B cell (primary cell): ENCODE data around the gene MFSD2A. TPM values are rescaled to one million over a fixed set of nuclear protein-coding genes. Genes with fewer than 3 reads are reported as not detected.

Experiments
- ATAC-seq: fragments of 200-7000 bp; cut with Tn5 transposase; one replicate; pipeline ENCODE4 v1.10.0; 2021; ENCODE audit warnings: low read depth, mild to moderate bottlenecking, moderate number of reproducible peaks, moderate library complexity
- CTCF ChIA-PET: fragments of 350-600 bp; sonication (Branson Sonifier 250); formaldehyde crosslinking; loops from one replicate; lab custom pipeline; 2021; ENCODE audit warnings: antibody characterized with exemption, inconsistent platforms; lab: Charles Lee
- POLR2A ChIA-PET: fragments of 350-600 bp; sonication (Branson Sonifier 250); formaldehyde crosslinking; loops from one replicate; lab custom pipeline; 2021; ENCODE audit warnings: antibody characterized with exemption; lab: Charles Lee
- DNase-seq: peaks from one replicate; pipeline ENCODE4 v3.0.0; 2013
- H2AFZ ChIP-seq: 2 replicates; pipeline ENCODE4 v1.6.1; 2012; ENCODE audit warnings: mild to moderate bottlenecking, low read depth, low read length; ENCODE audit not compliant: insufficient read depth, poor library complexity, severe bottlenecking
- H3K27ac ChIP-seq, 2 donors: 1 replicate in 1 of 2; 2 replicates in 1 of 2; pipeline ENCODE4 v1.5.1; 2012 to 2013; ENCODE audit warnings: low read length in 2 of 2, mild to moderate bottlenecking in 2 of 2, moderate library complexity in 1 of 2
- H3K27me3 ChIP-seq, 4 experiments: fragments of 200-600 bp in 1 of 4; sonication (generic) in 1 of 4; replicated peaks in 1 of 4; 1 replicate in 2 of 4; 2 replicates in 2 of 4; pipeline versions ENCODE4 v1.6.1 to v1.7.0; 2013 to 2016; ENCODE audit warnings: low read length in 3 of 4, mild to moderate bottlenecking in 2 of 4, mixed read lengths in 1 of 4, moderate library complexity in 1 of 4; ENCODE audit not compliant: insufficient read depth in 4 of 4, control insufficient read depth in 3 of 4; ENCODE audit errors: control extremely low read depth in 1 of 4
- H3K36me3 ChIP-seq, 2 experiments: replicated peaks in 1 of 2; 1 replicate in 1 of 2; 2 replicates in 1 of 2; pipeline versions ENCODE4 v1.6.1 to v1.7.1; 2013; ENCODE audit warnings: low read length in 1 of 2; ENCODE audit not compliant: insufficient read depth in 2 of 2, control insufficient read depth in 1 of 2; ENCODE audit errors: control extremely low read depth in 1 of 2, extremely low read depth in 1 of 2
- H3K4me1 ChIP-seq, 2 donors: fragments of 200-600 bp in 1 of 2; sonication (generic) in 1 of 2; 1 replicate in 1 of 2; 2 replicates in 1 of 2; pipeline versions ENCODE4 v1.5.1 to v1.6.1; 2013 to 2017; ENCODE audit warnings: low read length in 2 of 2; ENCODE audit not compliant: control insufficient read depth in 2 of 2, insufficient read depth in 2 of 2
- H3K4me2 ChIP-seq: replicated peaks from 2 replicates; pipeline ENCODE3; 2012; ENCODE audit warnings: mild to moderate bottlenecking, low read depth, low read length; ENCODE audit not compliant: poor library complexity, severe bottlenecking
- H3K4me3 ChIP-seq, 5 experiments: fragments of 200-600 bp in 1 of 5; sonication (generic) in 1 of 5; 1 replicate in 3 of 5; 2 replicates in 2 of 5; pipeline versions ENCODE4 v1.5.1 to v1.7.0; 2011 to 2016; ENCODE audit warnings: low read length in 4 of 5, mild to moderate bottlenecking in 4 of 5, low read depth in 2 of 5, control low read depth in 1 of 5, moderate library complexity in 1 of 5; ENCODE audit not compliant: insufficient read depth in 1 of 5; ENCODE audit errors: control extremely low read depth in 1 of 5, extremely low read depth in 1 of 5
- H3K79me2 ChIP-seq: fragments of 200-600 bp; sonication (generic); one replicate; pipeline ENCODE4 v1.6.0; 2016; ENCODE audit warnings: low read length; ENCODE audit not compliant: control insufficient read depth, insufficient read depth
- H3K9ac ChIP-seq: fragments of 200-600 bp; sonication (generic); 2 replicates; pipeline ENCODE4 v1.6.1; 2017; ENCODE audit warnings: mild to moderate bottlenecking, low read length, moderate library complexity
- H3K9me3 ChIP-seq, 3 donors: one replicate each; pipeline versions ENCODE4 v1.6.1 to v1.7.1; 2013; ENCODE audit warnings: low read length in 2 of 3; ENCODE audit not compliant: control insufficient read depth in 2 of 3, insufficient read depth in 1 of 3; ENCODE audit errors: control extremely low read depth in 1 of 3
- H4K20me1 ChIP-seq: 2 replicates; pipeline ENCODE4 v1.6.0; 2012; ENCODE audit warnings: mild to moderate bottlenecking, low read length; ENCODE audit not compliant: insufficient read depth, control insufficient read depth, poor library complexity, severe bottlenecking
- H3K27ac Mint-ChIP-seq: one replicate; pipeline ENCODE4 v1.8.0; 2021; ENCODE audit warnings: mixed read lengths
- H3K27me3 Mint-ChIP-seq: one replicate; pipeline ENCODE4 v1.8.0; 2021; ENCODE audit warnings: mixed read lengths
- H3K4me1 Mint-ChIP-seq: one replicate; pipeline ENCODE4 v1.8.0; 2021; ENCODE audit warnings: mixed read lengths
- H3K4me3 Mint-ChIP-seq: one replicate; pipeline ENCODE4 v1.8.0; 2021; ENCODE audit warnings: mixed read lengths
- H3K9me3 Mint-ChIP-seq: one replicate; pipeline ENCODE4 v1.8.0; 2022; ENCODE audit warnings: mixed read lengths; ENCODE audit not compliant: insufficient read depth
- EZH2 ChIP-seq: IDR thresholded peaks from 2 replicates; pipeline ENCODE4 v1.6.1; 2012; ENCODE audit warnings: borderline replicate concordance, low read depth, mild to moderate bottlenecking, moderate library complexity, low read length; ENCODE audit not compliant: insufficient read depth, poor library complexity, severe bottlenecking
- WGBS: methylation state at CpG from one replicate; pipeline ENCODE4 v1.1.5; 2013; ENCODE audit warnings: missing lambda C conversion rate; ENCODE audit not compliant: insufficient coverage; 5-methylcytosine and 5-hydroxymethylcytosine counted together
- intact Hi-C: fragments of 100-400 bp; cut with micrococcal nuclease; formaldehyde crosslinking; loops from one replicate; pipeline ENCODE4 v1.10.0; 2022
- polyA plus RNA-seq: library from polyadenylated mRNA; depleted of rRNA; stranded (reverse); fragments of >200 nt; gene quantifications from 2 replicates; pipeline ENCODE4 v1.2.3, GENCODE V29; 2012
- total RNA-seq, 2 donors: library from RNA; stranded (reverse); fragments of 120-200 nt in 1 of 2; gene quantifications; 1 replicate in 1 of 2; 2 replicates in 1 of 2; pipeline versions ENCODE4 v1.2.3 to v1.2.4, GENCODE V29; 2013 to 2022
- TF ChIP-seq, protein P1 (sequence below): fragments of 200-600 bp; IDR thresholded peaks from one replicate; pipeline ENCODE4 v1.8.0; 2022; ENCODE audit warnings: antibody characterized with exemption, mild to moderate bottlenecking

Gene MFSD2A
- total and polyA plus RNA-seq, 2 donors (not counting 1 experiment from before 2014, with no cell fraction given) = 1.8 to 3.9 TPM

DNA sequence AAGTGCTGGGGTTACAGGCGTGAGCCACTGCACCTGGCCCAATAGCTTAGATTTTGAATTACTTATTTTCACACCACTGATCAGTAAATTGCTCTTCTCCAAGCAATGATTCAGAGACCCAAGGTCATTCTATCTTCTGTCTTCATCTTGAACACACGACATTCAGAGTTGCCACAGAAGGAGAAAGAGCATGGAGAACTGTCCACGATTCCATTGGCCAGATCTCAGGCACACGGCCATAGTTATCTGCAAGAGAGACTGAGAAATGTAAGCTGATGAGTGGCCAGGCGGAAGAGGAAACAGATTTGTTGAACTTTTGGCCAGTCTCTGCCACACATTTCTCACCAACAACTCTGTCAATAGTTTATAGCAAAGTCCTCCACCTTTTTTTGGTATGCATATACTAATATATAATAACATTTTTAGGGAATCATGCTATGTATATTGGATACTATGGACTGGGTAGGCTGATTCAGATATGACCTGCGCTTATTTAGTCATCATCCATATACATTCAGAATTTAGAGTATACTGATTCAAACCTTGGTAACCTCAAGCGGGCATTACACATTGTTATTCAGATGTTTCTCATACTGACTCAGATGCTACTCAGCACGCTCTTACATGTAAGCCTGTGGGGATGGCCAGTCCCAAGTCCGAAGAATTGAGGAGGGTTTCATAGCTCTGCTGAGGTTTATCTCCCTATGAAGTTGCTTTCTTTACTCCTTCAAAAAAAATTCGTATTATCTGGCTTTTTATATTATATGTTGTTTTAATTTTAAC, 60.1 kb downstream of the MFSD2A start:
- no peaks in the 10 kb centered on the region for H4K20me1 ChIP-seq
- Mint-ChIP-seq H3K9me3 (no peaks in the 10 kb centered on the region), H3K4me1 (peaks cover 17% of the 10 kb centered on the region), H3K4me3 (no peak overlapping the region), H3K27me3 (no peaks in the 10 kb centered on the region), H3K27ac (no peak overlapping the region)
- WGBS = 80% methylated on average over 3 of the region's 10 CpGs
- ChIA-PET POLR2A (interaction anchor here (1.2 kb wide), 1 partner anchor 24 kb away, joined by 5 read pairs; no protein-coding TSS in a partner anchor), CTCF (interaction anchor here (0.9 to 2.4 kb wide), 3 partner anchors 15 to 96 kb away, joined by 3 to 6 read pairs (median 3); no protein-coding TSS in a partner anchor)
- intact Hi-C loops = no loop called here
- H3K27ac ChIP-seq = peak overlapping the region; percentile 42 to 60
- no peaks in the 10 kb centered on the region for H3K79me2 ChIP-seq
- no peak for ATAC-seq
- H3K9me3 ChIP-seq = peaks cover 0 to 9% (median 2%) of the 10 kb centered on the region in 3 donors
- no peaks in the 10 kb centered on the region for H3K27me3 ChIP-seq
- no peak overlapping the region for H3K9ac ChIP-seq
- no peak for DNase-seq
- H3K4me2 ChIP-seq = peak overlapping the region; percentile 18
- H3K4me1 ChIP-seq = peaks cover 14% of the 10 kb centered on the region in 2 donors
- no peak for TF ChIP-seq EZH2
- TF ChIP-seq, protein P1, sequence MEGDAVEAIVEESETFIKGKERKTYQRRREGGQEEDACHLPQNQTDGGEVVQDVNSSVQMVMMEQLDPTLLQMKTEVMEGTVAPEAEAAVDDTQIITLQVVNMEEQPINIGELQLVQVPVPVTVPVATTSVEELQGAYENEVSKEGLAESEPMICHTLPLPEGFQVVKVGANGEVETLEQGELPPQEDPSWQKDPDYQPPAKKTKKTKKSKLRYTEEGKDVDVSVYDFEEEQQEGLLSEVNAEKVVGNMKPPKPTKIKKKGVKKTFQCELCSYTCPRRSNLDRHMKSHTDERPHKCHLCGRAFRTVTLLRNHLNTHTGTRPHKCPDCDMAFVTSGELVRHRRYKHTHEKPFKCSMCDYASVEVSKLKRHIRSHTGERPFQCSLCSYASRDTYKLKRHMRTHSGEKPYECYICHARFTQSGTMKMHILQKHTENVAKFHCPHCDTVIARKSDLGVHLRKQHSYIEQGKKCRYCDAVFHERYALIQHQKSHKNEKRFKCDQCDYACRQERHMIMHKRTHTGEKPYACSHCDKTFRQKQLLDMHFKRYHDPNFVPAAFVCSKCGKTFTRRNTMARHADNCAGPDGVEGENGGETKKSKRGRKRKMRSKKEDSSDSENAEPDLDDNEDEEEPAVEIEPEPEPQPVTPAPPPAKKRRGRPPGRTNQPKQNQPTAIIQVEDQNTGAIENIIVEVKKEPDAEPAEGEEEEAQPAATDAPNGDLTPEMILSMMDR = no peak
- no peak overlapping the region for H2AFZ ChIP-seq
- no peak overlapping the region for H3K4me3 ChIP-seq
- no peaks in the 10 kb centered on the region for H3K36me3 ChIP-seq

DNA sequence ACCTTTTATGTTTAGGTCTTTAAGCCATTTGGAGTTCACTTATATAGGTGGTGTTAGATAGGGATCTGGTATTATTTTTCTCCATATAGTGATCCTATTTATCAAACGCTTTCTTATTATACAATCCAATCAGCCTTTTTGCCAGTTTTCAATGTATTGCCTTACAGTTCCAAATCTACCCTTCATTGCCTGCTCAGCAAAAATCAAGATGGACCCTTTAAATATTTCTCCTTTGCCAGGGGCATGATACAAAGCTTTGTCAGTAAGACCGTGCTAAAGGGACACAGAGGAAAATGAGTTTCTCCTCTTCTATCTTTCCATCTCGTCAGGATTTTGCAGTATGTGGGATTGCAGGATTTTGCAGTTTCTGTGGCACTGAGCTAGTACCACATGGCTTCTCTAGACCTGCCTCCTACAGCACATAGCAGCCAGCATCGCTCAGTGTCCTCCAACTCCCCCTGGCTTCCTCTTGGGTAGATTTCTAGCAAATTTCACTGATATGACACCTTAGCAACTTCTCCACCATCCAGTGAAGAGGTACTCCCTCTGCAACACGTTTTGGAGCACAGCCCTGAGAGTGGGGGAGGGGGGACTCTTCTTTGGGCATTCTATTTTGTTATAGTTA, 63.1 kb downstream of the MFSD2A start:
- CTCF ChIA-PET = interaction anchor here (1.4 to 1.5 kb wide), 2 partner anchors 21 to 99 kb away, joined by 3 to 5 read pairs; no protein-coding TSS in a partner anchor
- no peaks in the 10 kb centered on the region for H3K27me3 ChIP-seq
- H3K27ac ChIP-seq = no peak overlapping the region
- Mint-ChIP-seq H3K27ac (no peak overlapping the region), H3K27me3 (no peaks in the 10 kb centered on the region), H3K4me3 (no peak overlapping the region), H3K9me3 (no peaks in the 10 kb centered on the region), H3K4me1 (peaks cover 15% of the 10 kb centered on the region)
- 80% methylated on average over 1 of the region's 5 CpGs for WGBS
- no peak overlapping the region for H3K4me2 ChIP-seq
- no peak for ATAC-seq
- H3K4me3 ChIP-seq = no peak overlapping the region
- TF ChIP-seq EZH2 = no peak
- TF ChIP-seq, protein P1 = no peak
- DNase-seq = no peak
- H3K9ac ChIP-seq = no peak overlapping the region
- no peak overlapping the region for H2AFZ ChIP-seq
- H4K20me1 ChIP-seq = no peaks in the 10 kb centered on the region
- peaks cover under 1% of the 10 kb centered on the region for H3K79me2 ChIP-seq
- POLR2A ChIA-PET = no interaction called here
- intact Hi-C loops = no loop called here
- no peaks in the 10 kb centered on the region for H3K36me3 ChIP-seq
- H3K9me3 ChIP-seq = peaks cover 0 to 9% (median 2%) of the 10 kb centered on the region in 3 donors
- H3K4me1 ChIP-seq = peaks cover 17 to 19% of the 10 kb centered on the region in 2 donors
